CD4-positive, alpha-beta T cell treated with Interleukin-17A for 1 hour (primary cell): ENCODE data around the gene GBGT1.

Source experiments
- DNase-seq: peaks from one replicate; pipeline ENCODE4 v3.0.0-alpha.2; 2020

The GBGT1 gene

GRCh38 chr9:133160742-133161546 lies 2.8 kb downstream of the GBGT1 start:
- DNase-seq = peak; percentile 57

- DNase-seq = no peak
These were observed 5.0 kb downstream of the GBGT1 start for GRCh38 chr9:133158695-133159094.

- no peak for DNase-seq
These were observed 8.6 kb downstream of the GBGT1 start for GRCh38 chr9:133155156-133155555.

DNA sequence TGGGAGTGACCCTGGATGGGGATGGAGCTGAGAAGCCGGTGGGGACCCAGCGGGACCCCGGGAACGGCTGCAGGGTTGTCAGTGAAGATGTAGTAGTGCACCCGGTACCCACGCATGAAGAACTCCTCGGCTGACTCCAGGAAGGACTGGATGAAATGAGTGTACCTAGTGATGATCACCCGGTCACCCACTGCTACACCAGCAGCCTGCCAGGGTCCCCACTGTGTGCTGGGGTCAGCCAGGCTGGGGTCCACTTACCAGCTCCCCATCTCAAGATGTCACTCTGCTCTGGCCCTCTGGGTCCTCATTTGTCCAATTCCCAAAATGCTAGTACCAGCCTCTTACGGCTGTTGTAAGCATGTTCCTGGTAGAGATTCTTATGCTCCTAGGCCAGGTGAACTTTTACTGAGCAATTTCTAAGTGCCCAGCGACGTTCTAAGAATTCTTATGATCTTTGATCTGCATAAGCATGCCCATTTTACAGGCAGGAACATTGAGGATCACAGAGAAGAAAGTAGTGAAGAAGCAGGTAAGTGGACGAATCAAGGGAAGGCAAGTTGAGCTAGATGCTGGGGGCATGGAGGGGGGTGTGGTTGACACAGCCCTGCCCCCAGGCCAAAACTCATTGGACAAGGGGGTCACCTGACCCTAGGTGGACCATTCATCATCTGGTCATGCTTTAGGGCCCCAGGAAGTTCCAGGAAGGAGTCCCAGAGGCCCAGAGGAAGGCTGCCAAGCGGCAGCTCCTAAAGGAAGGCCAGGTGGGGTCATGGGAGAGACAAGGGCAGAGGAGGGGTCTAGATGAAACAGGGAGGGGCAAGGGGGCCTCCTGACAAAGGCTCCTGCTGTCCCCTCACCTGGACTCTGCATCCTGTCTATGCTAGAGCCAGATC lies 9.4 kb downstream of the GBGT1 start:
- DNase-seq = no peak

DNA sequence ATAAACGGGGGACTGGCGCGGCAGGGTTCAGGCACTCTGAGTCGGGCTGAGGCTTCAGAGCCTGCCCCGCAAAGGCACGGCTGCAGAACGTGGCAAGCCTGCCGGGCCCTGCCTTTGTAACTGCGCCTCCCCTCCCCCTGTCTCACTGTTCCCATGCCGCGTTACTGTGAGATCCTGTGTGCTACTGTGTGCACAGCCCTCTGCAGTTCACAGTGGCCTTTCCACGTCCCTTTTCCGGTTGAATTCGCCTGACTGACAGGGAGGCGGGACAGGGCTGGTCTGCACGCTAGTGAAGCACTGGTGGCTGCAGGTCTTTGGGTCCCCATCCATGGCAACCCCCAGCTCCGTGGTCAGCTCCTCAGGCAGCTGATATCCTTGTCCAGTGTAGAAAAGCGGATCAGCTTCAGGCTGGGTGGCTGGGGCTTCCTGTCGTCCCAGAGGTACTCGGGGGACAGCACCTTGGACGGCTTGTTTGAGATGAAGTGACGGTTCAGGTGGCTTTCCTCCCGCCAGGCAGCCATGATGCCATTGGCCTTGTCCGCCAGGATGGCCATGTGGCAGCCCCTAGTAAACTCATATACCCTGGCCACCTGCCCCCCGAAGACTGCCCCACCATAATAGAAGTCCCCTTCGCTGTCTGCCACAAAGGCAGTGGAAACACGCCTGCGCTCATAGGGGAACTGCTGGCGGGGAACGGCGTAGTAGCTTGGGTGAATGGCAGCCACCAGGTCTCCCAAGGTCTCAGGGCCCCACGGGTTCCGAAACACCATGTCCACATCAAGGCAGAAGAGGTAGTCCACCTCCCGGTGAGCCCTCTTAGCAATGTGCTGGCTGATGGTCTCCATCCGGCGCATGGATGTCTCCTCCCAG lies 10.3 kb downstream of the GBGT1 start:
- DNase-seq = no peak

DNA sequence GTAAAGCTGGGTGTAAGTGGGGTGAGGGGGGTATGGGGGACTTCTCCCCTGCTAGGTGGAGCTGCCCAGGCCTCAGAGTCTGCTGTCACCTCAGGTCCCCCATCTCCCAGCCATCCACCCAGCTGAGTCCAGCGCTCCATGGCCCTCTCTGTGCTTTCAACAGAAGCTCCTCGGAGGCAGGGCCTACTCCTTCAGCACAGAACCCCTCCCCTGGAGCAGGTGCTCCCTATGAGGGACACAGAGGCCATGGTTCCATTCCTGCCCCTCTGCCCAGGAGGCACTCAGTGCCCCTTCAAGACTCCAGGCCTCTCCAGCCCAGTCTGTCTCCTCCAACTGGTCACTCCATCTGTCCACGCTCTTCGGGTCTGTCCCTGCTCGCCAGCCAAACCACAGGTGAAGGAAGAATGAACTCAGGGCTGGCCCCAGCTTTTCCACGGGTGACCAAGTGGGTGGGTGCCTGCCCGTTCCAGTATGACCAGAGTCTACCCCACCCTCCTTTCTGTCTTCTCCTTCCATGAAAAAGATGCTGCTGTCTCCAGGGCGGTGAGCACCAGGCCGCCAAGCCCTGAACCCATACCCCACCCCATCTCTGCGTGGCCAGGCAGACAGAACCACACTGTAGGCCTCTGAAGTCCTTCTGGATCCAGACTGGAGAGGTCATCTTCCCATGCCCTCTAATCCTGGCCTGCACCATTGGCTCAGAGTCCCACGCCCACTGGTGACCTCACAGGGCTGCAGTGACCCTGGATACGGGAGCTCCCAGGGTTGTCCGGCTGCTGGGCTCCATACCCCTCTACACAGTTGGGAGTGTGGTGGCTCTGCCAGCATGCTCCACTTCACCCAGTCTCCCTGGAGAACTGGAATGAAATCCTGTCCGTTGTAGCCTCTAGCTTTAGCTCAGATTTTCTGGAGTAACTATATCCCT lies 11.9 kb downstream of the GBGT1 start:
- no peak for DNase-seq

GRCh38 chr9:133151041-133151440 lies 12.7 kb downstream of the GBGT1 start:
- DNase-seq = no peak

DNA sequence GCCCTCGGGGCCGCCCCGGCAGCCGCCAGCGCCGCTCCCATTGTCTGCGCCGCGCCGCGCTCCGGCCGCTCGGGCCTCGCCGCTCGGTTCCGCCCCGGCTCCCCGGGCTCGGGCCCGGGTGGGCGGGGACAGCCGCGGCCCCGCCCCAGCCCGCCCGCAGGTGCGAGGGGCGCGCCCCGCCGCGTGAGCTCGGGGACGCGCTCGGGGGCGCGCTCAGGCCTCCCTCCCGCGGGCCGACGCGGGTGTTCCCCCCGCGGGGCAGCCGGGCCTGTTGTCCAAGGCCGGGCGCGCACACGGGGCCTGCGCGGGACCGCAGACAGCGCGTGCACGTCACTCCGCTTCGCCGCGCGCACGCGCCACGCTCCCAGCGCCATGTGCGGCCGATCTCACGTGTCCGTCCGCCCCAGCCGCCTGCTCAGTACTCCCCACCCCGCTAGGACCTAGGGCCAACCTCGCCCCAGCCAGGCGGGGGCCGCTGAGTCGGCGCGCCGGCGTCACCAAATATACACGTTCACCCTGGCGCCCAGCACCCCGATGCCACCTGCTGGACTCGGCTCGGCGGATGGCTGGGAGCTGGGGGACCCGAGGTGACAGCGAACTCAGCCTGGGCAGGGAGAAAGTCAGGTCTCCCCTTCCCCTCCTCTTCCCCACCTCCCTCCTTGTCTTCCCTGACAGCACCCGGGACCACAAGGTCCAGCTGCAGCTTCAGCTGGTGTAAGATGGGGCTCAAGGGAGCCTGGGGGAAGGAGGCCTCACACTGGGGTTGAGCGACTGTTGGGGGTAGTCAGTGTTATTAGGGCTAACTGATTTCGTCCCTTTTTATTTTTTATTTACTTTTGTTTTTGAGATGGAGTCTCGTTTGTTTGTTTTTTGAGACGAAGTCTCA lies 14.3 kb downstream of the GBGT1 start:
- peak; percentile 87 for DNase-seq

DNA sequence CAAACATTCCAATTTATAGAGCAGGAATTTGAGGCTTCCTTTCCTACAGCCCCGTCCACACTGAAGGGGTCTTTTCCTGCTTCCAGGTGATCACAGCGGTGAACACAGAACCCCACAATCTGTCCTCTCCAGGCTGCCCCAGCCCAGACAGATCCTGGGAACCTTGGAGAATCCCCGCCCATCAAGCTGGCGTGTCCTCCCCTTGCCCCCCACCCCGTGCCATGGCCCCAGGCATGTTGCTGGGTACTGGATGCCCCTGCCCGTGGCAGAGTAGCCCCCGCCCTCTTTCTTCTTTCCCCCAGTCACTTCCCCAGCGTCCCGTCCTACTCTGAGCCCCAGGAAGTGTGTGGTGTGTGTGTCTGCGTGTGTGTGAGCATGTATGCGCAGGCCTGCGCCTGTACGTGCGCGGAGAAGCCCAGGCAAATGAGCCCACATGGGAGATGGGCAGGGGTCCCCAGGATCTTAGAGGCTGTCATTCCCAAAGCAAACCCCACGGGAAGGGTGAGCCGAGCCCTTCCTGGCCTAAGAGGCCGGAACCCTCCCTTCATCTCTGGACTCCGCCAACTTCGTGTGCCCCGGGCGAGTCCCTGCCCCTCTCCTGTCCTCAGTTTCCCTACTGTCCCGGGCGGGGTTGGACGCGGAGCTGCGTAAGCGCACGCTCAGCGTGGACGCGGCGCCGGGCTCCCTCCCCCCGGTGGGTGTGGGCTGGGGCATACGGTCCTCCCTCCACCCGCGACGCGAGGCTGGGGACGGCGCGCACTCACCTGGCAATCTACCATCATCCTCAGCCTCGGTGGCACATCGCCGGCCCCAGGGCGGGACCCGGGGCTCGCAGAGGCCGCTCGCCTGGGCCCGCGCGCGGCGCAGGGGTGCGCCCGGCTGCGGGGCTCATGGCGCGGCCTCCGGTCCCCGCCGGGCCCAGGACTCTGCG lies 15.2 kb downstream of the GBGT1 start:
- peak; percentile 83 for DNase-seq

DNA sequence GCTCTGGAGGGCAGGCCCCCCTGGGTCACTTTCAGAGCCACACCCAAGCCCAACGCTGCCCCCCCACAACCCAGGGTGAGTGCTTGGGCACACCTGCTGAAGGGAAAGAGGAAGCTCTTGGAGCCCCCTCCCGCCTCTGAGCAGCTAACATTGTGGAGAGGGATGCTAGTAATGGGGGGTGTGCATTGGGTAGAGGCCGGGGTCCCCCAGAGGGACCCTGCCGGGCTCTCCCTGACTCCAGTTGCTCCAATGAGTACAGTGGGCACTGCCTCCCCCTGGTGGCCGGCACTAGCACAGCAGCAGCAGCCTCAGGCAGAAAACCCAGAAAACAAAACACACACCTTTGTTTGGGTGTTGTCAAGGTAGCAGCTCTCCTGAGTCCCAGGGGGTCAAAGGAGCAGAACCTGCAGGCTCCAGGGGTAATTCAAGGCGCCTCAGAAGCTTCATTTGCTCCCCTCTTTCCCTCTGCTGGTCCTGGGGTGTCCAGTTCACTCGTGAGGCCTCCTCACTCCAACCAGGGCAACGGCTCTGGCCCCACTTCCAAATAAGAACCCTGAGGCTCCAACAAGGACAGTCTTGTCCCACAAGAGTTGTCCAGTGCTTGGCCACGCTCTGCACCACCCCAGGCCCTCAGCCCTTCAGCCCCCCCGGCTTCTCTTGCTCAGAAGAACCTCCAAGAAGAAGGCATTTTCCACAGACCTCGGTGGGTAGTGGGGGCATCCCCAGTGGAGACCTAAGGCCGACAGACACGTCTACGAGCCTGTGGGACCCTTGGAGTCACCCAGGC lies 16.1 kb downstream of the GBGT1 start:
- DNase-seq = peak; percentile 94

GRCh38 chr9:133146746-133147411 lies 16.8 kb downstream of the GBGT1 start:
- DNase-seq = no peak

- no peak for DNase-seq
These were observed 18.5 kb downstream of the GBGT1 start for GRCh38 chr9:133144904-133145851.

DNA sequence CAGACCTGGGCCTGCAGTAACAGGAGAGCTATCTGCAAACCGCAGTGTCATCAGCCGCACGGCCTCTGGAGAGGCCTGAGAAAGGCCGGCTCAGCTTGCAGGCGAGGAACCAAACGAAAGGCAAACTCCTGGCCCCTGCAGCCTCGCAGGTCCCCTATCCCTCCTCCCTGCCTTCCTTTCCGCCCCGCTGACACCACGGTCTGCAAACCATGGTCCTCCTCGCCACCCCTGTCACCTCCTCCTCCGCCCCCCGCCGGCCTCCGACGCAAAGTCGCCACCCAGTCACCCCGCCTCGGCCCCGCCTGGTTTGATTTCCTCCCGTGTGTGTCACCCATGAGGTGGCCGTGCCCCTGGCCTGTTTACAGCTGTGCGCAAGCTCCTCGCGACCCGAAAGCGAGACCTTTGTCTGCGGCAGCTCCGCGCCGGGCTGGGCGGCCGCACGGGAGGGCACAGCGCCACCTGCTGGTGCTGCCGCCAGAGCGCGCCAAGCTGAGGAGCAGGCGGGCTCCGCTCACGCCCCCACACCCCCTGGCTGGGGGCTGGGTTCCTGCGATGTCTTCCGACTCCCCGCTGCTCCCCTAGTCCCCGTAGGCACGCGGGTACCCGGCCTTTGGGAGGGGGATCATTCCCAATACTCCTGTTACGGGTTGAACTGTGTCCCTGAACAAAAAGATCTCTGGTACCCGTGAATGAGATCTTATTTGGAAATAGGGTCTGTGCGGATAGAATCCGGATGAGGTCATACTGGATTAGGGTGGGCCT lies 19.4 kb downstream of the GBGT1 start:
- DNase-seq = peak; percentile 93

GRCh38 chr9:133143639-133144141 lies 20.0 kb downstream of the GBGT1 start:
- no peak for DNase-seq

GRCh38 chr9:133142684-133143622 lies 20.8 kb downstream of the GBGT1 start:
- peak; percentile 66 for DNase-seq
